HepG2 (cell line): ENCODE results near the gene MEPCE. TPM values are rescaled to one million over a fixed set of nuclear protein-coding genes. Genes with fewer than 3 reads are reported as not detected.

Source experiments
- ATAC-seq: fragments of 200-7000 bp; cut with Tn5 transposase; 3 replicates; pipeline ENCODE4 v1.9.1; 2020; ENCODE audit warnings: mild to moderate bottlenecking, moderate library complexity
- BruUV-seq: library from RNA; stranded (reverse); fragments of 400-500 nt; replicated peaks from 2 replicates; lab custom pipeline; 2021; lab: Mats Ljungman, UMichigan
- CTCF ChIA-PET: fragments of 300-600 bp; formaldehyde crosslinking; extraction: SDS; loops from one replicate; lab custom pipeline; 2021; ENCODE audit warnings: low total read pairs, inconsistent platforms, low intra/inter-chr PET ratio; lab: Yijun Ruan, JAX
- POLR2A ChIA-PET: fragments of 350-600 bp; sonication (Branson Sonifier 250); formaldehyde crosslinking; loops from one replicate; lab custom pipeline; 2020; ENCODE audit warnings: antibody characterized with exemption, inconsistent platforms; lab: Yijun Ruan, JAX
- DNase-seq: peaks from one replicate; pipeline ENCODE4 v3.0.0-alpha.2; 2015; ENCODE audit warnings: low spot score
- FAIRE-seq: peaks from 3 replicates; lab custom pipeline; 2011; peaks lifted over from hg19 to GRCh38; lab: Jason Lieb, UNC
- H2AFZ ChIP-seq: one replicate; pipeline ENCODE4 v1.6.1; 2011; ENCODE audit warnings: low read length, inconsistent platforms
- H3K27ac ChIP-seq: fragments of 300-600 bp; 3 replicates; pipeline ENCODE4 v1.8.0; 2011; ENCODE audit warnings: mixed run types, mild to moderate bottlenecking, mixed read lengths, low read length, inconsistent platforms; ENCODE audit not compliant: insufficient read depth; ENCODE audit errors: extremely low read length
- H3K27me3 ChIP-seq, 2 experiments: fragments of 200-600 bp in 1 of 2; 2 replicates in 1 of 2; 3 replicates in 1 of 2; pipeline versions ENCODE4 v1.6.0 to v1.8.0; 2011; ENCODE audit warnings: low read length in 2 of 2, mild to moderate bottlenecking in 2 of 2, moderate library complexity in 2 of 2, inconsistent platforms in 1 of 2; ENCODE audit not compliant: insufficient read depth in 2 of 2, control insufficient read depth in 1 of 2
- H3K36me3 ChIP-seq, 2 experiments: fragments of 200-600 bp in 1 of 2; replicated peaks in 1 of 2; 2 replicates in 1 of 2; 3 replicates in 1 of 2; pipeline versions ENCODE4 v1.5.1 to v1.8.0; 2011; ENCODE audit warnings: low read length in 2 of 2, inconsistent platforms in 1 of 2; ENCODE audit not compliant: insufficient read depth in 2 of 2, control insufficient read depth in 1 of 2
- H3K4me1 ChIP-seq: 2 replicates; pipeline ENCODE4 v1.5.1; 2012; ENCODE audit warnings: low read length, inconsistent platforms; ENCODE audit not compliant: insufficient read depth
- H3K4me2 ChIP-seq: 2 replicates; pipeline ENCODE4 v1.6.0; 2011; ENCODE audit warnings: low read depth, low read length, inconsistent platforms
- H3K4me3 ChIP-seq, 3 experiments: fragments of 200-600 bp in 1 of 3; sonication (generic), shearing (Covaris generic) in 1 of 3; replicated peaks in 1 of 3; 2 replicates each; pipeline ENCODE4 v1.5.1; 2011 to 2016; ENCODE audit warnings: low read length in 3 of 3, inconsistent platforms in 2 of 3, low read depth in 2 of 3, mild to moderate bottlenecking in 2 of 3, control low read depth in 1 of 3, mixed read lengths in 1 of 3; ENCODE audit not compliant: insufficient read depth in 1 of 3
- H3K79me2 ChIP-seq: one replicate; pipeline ENCODE4 v1.6.1; 2011; ENCODE audit warnings: low read length, inconsistent platforms; ENCODE audit not compliant: insufficient read depth
- H3K9ac ChIP-seq: 2 replicates; pipeline ENCODE4 v1.6.0; 2011; ENCODE audit warnings: mild to moderate bottlenecking, low read depth, low read length, inconsistent platforms; ENCODE audit not compliant: insufficient read depth
- H3K9me3 ChIP-seq: 2 replicates; pipeline ENCODE4 v1.5.1; 2012; ENCODE audit warnings: mild to moderate bottlenecking, low read length
- H4K20me1 ChIP-seq: 2 replicates; pipeline ENCODE4 v1.6.0; 2011; ENCODE audit warnings: inconsistent platforms, mild to moderate bottlenecking, low read length, moderate library complexity; ENCODE audit not compliant: insufficient read depth
- ATF2 ChIP-seq: sonication (generic); formaldehyde crosslinking; IDR thresholded peaks from 2 replicates; pipeline ENCODE4 v1.4.0; 2020; ENCODE audit warnings: missing genetic modification reagents
- CHCHD3 ChIP-seq: sonication (generic); formaldehyde crosslinking; IDR thresholded peaks from 2 replicates; pipeline ENCODE4 v1.8.0; 2022; ENCODE audit warnings: mild to moderate bottlenecking, missing genetic modification reagents, moderate library complexity
- HOXA9 ChIP-seq: sonication (generic); formaldehyde crosslinking; IDR thresholded peaks from 2 replicates; pipeline ENCODE4 v1.8.1; 2022; ENCODE audit warnings: missing genetic modification reagents, mild to moderate bottlenecking, moderate library complexity, borderline replicate concordance
- KDM5B ChIP-seq: sonication (generic); formaldehyde crosslinking; IDR thresholded peaks from 2 replicates; pipeline ENCODE4 v1.4.0; 2020; ENCODE audit warnings: missing genetic modification reagents, mild to moderate bottlenecking, borderline replicate concordance
- RBAK ChIP-seq: sonication (generic); formaldehyde crosslinking; IDR thresholded peaks from 2 replicates; pipeline ENCODE4 v1.5.1; 2020; ENCODE audit warnings: mild to moderate bottlenecking, missing genetic modification reagents
- SAFB2 ChIP-seq: sonication (generic); formaldehyde crosslinking; IDR thresholded peaks from 2 replicates; pipeline ENCODE4 v1.5.1; 2020; ENCODE audit warnings: missing genetic modification reagents, low read depth, mild to moderate bottlenecking, borderline replicate concordance
- TBL1XR1 ChIP-seq: fragments of 150-350 bp; IDR thresholded peaks from 2 replicates; pipeline ENCODE4 v1.6.1; 2014; ENCODE audit warnings: borderline replicate concordance, low read length; ENCODE audit not compliant: partially characterized antibody
- TCF12 ChIP-seq, 2 experiments: fragments of 450-650 bp in 1 of 2; sonication (generic) in 1 of 2; formaldehyde crosslinking in 1 of 2; IDR thresholded peaks; 2 replicates each; pipeline versions ENCODE4 v1.6.1 to v1.8.0; 2017 to 2022; ENCODE audit warnings: antibody characterized with exemption in 1 of 2, mild to moderate bottlenecking in 1 of 2, missing genetic modification reagents in 1 of 2, moderate library complexity in 1 of 2
- U2AF1 ChIP-seq: fragments of 200-400 bp; formaldehyde crosslinking; optimal IDR thresholded peaks from 2 replicates; pipeline ENCODE3; 2017; ENCODE audit warnings: mild to moderate bottlenecking, low read depth, low read length
- ZFP90 ChIP-seq: sonication (generic); formaldehyde crosslinking; IDR thresholded peaks from 2 replicates; pipeline ENCODE4 v1.8.0; 2022; ENCODE audit warnings: missing genetic modification reagents, mild to moderate bottlenecking, inconsistent platforms, borderline replicate concordance
- ZNF460 ChIP-seq: sonication (generic); formaldehyde crosslinking; IDR thresholded peaks from 2 replicates; pipeline ENCODE4 v1.5.1; 2020; ENCODE audit warnings: missing genetic modification reagents, mild to moderate bottlenecking, borderline replicate concordance
- ZNF501 ChIP-seq: sonication (generic); formaldehyde crosslinking; IDR thresholded peaks from 2 replicates; pipeline ENCODE4 v1.5.1; 2020; ENCODE audit warnings: mild to moderate bottlenecking, moderate library complexity, missing genetic modification reagents
- ZNF589 ChIP-seq: sonication (generic); formaldehyde crosslinking; conservative IDR thresholded peaks from 2 replicates; pipeline ENCODE4 v1.8.0; 2022; ENCODE audit warnings: mild to moderate bottlenecking, moderate library complexity, missing genetic modification reagents
- ZNF646 ChIP-seq: sonication (generic); formaldehyde crosslinking; IDR thresholded peaks from 2 replicates; pipeline ENCODE4 v1.9.0; 2021; ENCODE audit warnings: mild to moderate bottlenecking, missing genetic modification reagents
- WGBS: methylation state at CpG from one replicate; pipeline ENCODE4 v1.1.6; 2017; ENCODE audit warnings: low lambda C conversion rate; 5-methylcytosine and 5-hydroxymethylcytosine counted together
- in situ Hi-C: cut with HindIII; loops from 2 replicates; pipeline ENCODE4 v1.10.0; 2017; ENCODE audit warnings: low pct_unique_long_range_greater_than_20kb; ENCODE audit not compliant: extremely low pct_ligation_motif_present
- intact Hi-C: fragments of 100-400 bp; cut with micrococcal nuclease; formaldehyde crosslinking; loops from one replicate; pipeline ENCODE4 v1.10.0; 2022; ENCODE audit not compliant: unreplicated experiment
- polyA plus RNA-seq, 8 experiments: library from polyadenylated mRNA; depleted of rRNA in 3 of 8; stranded (reverse) in 7 of 8; unstranded in 1 of 8; fragments of >200 nt; fragmentation: Illumina TruSeq in 4 of 8; extraction: Trizol in 4 of 8; gene quantifications; 2 replicates each; pipeline versions ENCODE4 v1.2.1 to v1.2.3, GENCODE V29; 2011 to 2016; ENCODE audit warnings: low read depth in 4 of 8, missing spikeins in 1 of 8, mixed read lengths in 1 of 8; ENCODE audit not compliant: insufficient read depth in 1 of 8
- total RNA-seq, 5 experiments: library from RNA; depleted of rRNA; stranded (reverse); fragments of >200 nt; fragmentation: Illumina TruSeq; extraction: Trizol; gene quantifications; 2 replicates each; pipeline ENCODE4 v1.2.3, GENCODE V29; 2016; ENCODE audit warnings: low read depth in 1 of 5

The MEPCE gene
- total and polyA plus RNA-seq, 2 of the 13 experiments (the other 11 are each of a cell fraction or from before 2014, with no cell fraction given), result 12.3 to 26.0 TPM

- TF ChIP-seq ATF2 (CRISPR knock-in tag), result no peak
- TF ChIP-seq TCF12 (IDR thresholded peaks at IDR 0.05), result no peak
- no peak for TF ChIP-seq TCF12 (CRISPR knock-in tag; IDR thresholded peaks at IDR 0.05)
- TF ChIP-seq CHCHD3, result no peak
Observed at GRCh38 chr7:100478958-100479660, 49.5 kb downstream of the MEPCE start, which contains the start of gene TSC22D4 (continued).

GRCh38 chr7:100481466-100481865 is 51.8 kb downstream of the MEPCE start:
- Histone ChIP-seq H3K9ac (no peak overlapping the region), H3K9me3 (no peaks in the 10 kb centered on the region), H3K27me3 (peaks cover 2 to 37% of the 10 kb centered on the region in 2 experiments; a peak in 3 of 5 replicates), H3K27ac (no peak overlapping the region), H3K4me1 (peaks cover 51% of the 10 kb centered on the region), H3K36me3 (no peaks in the 10 kb centered on the region), H3K4me3 (no peak overlapping the region), H3K79me2 (peaks cover 1% of the 10 kb centered on the region), H4K20me1 (no peaks in the 10 kb centered on the region), H2AFZ (no peak overlapping the region), H3K4me2 (no peak overlapping the region)
- ATAC-seq (no peak), DNase-seq (no peak), FAIRE-seq (no peak)
- BruUV-seq, result no TSS peak
- ChIA-PET CTCF (interaction anchor here (3.3 kb wide), 1 partner anchor 12 kb away, joined by 32 read pairs; no protein-coding TSS in a partner anchor), POLR2A (interaction anchor here (0.8 kb wide), 1 partner anchor 16 kb away, joined by 3 read pairs; no protein-coding TSS in a partner anchor)
- WGBS, result 10% methylated on average over 1 of the region's 1 CpG
- intact Hi-C loops (loop anchor here (5.0 kb wide), 1 partner anchor 701 kb away; the partner anchor contains the start of gene NAT16), in situ Hi-C loops (no loop called here)
- TF ChIP-seq ZNF460 (CRISPR knock-in tag), result no peak
- TF ChIP-seq TBL1XR1, result no peak
- TF ChIP-seq RBAK (CRISPR knock-in tag), result no peak
- TF ChIP-seq HOXA9, result no peak
- no peak for TF ChIP-seq ZNF646 (CRISPR knock-in tag)
- no peak for TF ChIP-seq ZNF501
- TF ChIP-seq KDM5B, result no peak
- no peak for TF ChIP-seq ZNF589 (CRISPR knock-in tag)
- no peak for TF ChIP-seq SAFB2 (CRISPR knock-in tag)
- TF ChIP-seq U2AF1, result no peak
- no peak for TF ChIP-seq ZFP90 (CRISPR knock-in tag)
